Transverse colon (tissue), 4 donors: Measurements from ENCODE around the gene ANXA10.

Experiments used
- EP300 ChIP-seq: sonication (generic); formaldehyde crosslinking; IDR thresholded peaks from one replicate; pipeline ENCODE4 v1.6.1; 2017; ENCODE audit warnings: antibody characterized with exemption, low read depth
- POLR2AphosphoS5 ChIP-seq, 3 donors: sonication (generic); formaldehyde crosslinking; IDR thresholded peaks; one replicate each; pipeline ENCODE4 v1.6.1; 2016; ENCODE audit warnings: antibody characterized with exemption in 3 of 3
- TF ChIP-seq, protein P1 (sequence below), 5 experiments: fragments of 200-600 bp in 3 of 5; fragments of 450-650 bp in 2 of 5; sonication (generic) in 3 of 5; IDR thresholded peaks; 1 replicate in 2 of 5; 2 replicates in 3 of 5; pipeline ENCODE4 v1.5.1; 2016 to 2017; ENCODE audit warnings: antibody characterized with exemption in 5 of 5, inconsistent platforms in 3 of 5, mild to moderate bottlenecking in 2 of 5, moderate library complexity in 1 of 5

DNA sequence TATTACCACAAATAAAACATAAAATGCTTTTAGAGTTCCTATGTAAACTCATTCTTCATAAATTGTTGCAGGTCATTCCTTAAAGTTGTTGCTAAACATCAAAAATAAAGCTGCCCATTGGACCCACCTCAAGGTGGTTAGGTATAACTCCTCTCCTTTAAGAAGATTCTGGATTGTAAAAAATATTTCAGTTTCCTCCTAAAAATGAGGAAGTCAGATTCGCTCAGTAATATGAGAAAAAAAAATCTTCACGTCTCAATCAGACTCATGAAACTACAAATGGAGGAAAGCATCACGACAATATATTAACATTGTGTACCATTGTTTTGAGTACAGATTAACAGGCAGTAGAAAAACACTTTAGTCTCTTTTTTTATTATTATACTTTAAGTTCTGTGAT, 120.3 kb downstream of the ANXA10 start:
- TF ChIP-seq, protein P1, sequence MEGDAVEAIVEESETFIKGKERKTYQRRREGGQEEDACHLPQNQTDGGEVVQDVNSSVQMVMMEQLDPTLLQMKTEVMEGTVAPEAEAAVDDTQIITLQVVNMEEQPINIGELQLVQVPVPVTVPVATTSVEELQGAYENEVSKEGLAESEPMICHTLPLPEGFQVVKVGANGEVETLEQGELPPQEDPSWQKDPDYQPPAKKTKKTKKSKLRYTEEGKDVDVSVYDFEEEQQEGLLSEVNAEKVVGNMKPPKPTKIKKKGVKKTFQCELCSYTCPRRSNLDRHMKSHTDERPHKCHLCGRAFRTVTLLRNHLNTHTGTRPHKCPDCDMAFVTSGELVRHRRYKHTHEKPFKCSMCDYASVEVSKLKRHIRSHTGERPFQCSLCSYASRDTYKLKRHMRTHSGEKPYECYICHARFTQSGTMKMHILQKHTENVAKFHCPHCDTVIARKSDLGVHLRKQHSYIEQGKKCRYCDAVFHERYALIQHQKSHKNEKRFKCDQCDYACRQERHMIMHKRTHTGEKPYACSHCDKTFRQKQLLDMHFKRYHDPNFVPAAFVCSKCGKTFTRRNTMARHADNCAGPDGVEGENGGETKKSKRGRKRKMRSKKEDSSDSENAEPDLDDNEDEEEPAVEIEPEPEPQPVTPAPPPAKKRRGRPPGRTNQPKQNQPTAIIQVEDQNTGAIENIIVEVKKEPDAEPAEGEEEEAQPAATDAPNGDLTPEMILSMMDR (IDR thresholded peaks at IDR 0.05): no peak
- TF ChIP-seq EP300: no peak
- no peak for TF ChIP-seq POLR2AphosphoS5 (IDR thresholded peaks at IDR 0.05)
